CD4-positive, alpha-beta T cell treated with Interleukin-4 for 1 hour (primary cell): ENCODE data around the gene USH2A.

Source experiments
- DNase-seq, 2 donors: peaks; one replicate each; pipeline ENCODE4 v3.0.0-alpha.2; 2020 to 2022

The USH2A gene

GRCh38 chr1:216113181-216113580, 310.1 kb downstream of the USH2A start:
- DNase-seq = no peak

- DNase-seq = no peak
Measured at GRCh38 chr1:216111842-216112241, 311.4 kb downstream of the USH2A start.

- no peak for DNase-seq
Measured at GRCh38 chr1:216095400-216095799, 327.8 kb downstream of the USH2A start.

GRCh38 chr1:216090556-216090955, 332.7 kb downstream of the USH2A start:
- no peak for DNase-seq

GRCh38 chr1:216086678-216087077, 336.6 kb downstream of the USH2A start:
- DNase-seq = no peak

GRCh38 chr1:216081445-216081844, 341.8 kb downstream of the USH2A start:
- no peak for DNase-seq

GRCh38 chr1:216076751-216077150, 346.5 kb downstream of the USH2A start:
- no peak for DNase-seq

- no peak for DNase-seq
Measured at GRCh38 chr1:216075339-216075738, 347.9 kb downstream of the USH2A start.

GRCh38 chr1:216073793-216074595, 349.3 kb downstream of the USH2A start:
- no peak for DNase-seq

GRCh38 chr1:216071262-216071661, 352.0 kb downstream of the USH2A start:
- DNase-seq = no peak

- DNase-seq = no peak
Measured at GRCh38 chr1:216064643-216065042, 358.6 kb downstream of the USH2A start.

- no peak for DNase-seq
Measured at GRCh38 chr1:216057947-216058346, 365.3 kb downstream of the USH2A start.

GRCh38 chr1:216057063-216057462, 366.2 kb downstream of the USH2A start:
- DNase-seq = no peak

GRCh38 chr1:216055004-216055403, 368.2 kb downstream of the USH2A start:
- no peak for DNase-seq

- no peak for DNase-seq
Measured at GRCh38 chr1:216054600-216054999, 368.6 kb downstream of the USH2A start.

GRCh38 chr1:216051071-216051470, 372.2 kb downstream of the USH2A start:
- no peak for DNase-seq

GRCh38 chr1:216049741-216050430, 373.4 kb downstream of the USH2A start:
- no peak for DNase-seq

- no peak for DNase-seq
Measured at GRCh38 chr1:216047811-216048572, 375.3 kb downstream of the USH2A start.

- DNase-seq = no peak
Measured at GRCh38 chr1:216046336-216046735, 376.9 kb downstream of the USH2A start.

- no peak for DNase-seq
Measured at GRCh38 chr1:216045400-216045799, 377.8 kb downstream of the USH2A start.

GRCh38 chr1:216044538-216044937, 378.7 kb downstream of the USH2A start:
- no peak for DNase-seq

GRCh38 chr1:216034506-216034905, 388.7 kb downstream of the USH2A start:
- DNase-seq = no peak

- DNase-seq = no peak
Measured at GRCh38 chr1:216032961-216033614, 390.2 kb downstream of the USH2A start.
